ENCODE measurements around the gene CCNF. TPM values are rescaled to one million over a fixed set of nuclear protein-coding genes. Genes with fewer than 3 reads are reported as not detected.
A peak's percentile ranks its signal among the peaks of the same experiment; 100 is the strongest.
"Not testable (repeated sequence)": the region's sequence is repeated elsewhere in the genome, so short reads cannot be mapped to it uniquely, and the experiment has no call there.

The CCNF gene, protein sequence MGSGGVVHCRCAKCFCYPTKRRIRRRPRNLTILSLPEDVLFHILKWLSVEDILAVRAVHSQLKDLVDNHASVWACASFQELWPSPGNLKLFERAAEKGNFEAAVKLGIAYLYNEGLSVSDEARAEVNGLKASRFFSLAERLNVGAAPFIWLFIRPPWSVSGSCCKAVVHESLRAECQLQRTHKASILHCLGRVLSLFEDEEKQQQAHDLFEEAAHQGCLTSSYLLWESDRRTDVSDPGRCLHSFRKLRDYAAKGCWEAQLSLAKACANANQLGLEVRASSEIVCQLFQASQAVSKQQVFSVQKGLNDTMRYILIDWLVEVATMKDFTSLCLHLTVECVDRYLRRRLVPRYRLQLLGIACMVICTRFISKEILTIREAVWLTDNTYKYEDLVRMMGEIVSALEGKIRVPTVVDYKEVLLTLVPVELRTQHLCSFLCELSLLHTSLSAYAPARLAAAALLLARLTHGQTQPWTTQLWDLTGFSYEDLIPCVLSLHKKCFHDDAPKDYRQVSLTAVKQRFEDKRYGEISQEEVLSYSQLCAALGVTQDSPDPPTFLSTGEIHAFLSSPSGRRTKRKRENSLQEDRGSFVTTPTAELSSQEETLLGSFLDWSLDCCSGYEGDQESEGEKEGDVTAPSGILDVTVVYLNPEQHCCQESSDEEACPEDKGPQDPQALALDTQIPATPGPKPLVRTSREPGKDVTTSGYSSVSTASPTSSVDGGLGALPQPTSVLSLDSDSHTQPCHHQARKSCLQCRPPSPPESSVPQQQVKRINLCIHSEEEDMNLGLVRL
- 1 to 10 TPM; 1.3 to 2.9 (median 2.5) TPM for total RNA-seq

DNA sequence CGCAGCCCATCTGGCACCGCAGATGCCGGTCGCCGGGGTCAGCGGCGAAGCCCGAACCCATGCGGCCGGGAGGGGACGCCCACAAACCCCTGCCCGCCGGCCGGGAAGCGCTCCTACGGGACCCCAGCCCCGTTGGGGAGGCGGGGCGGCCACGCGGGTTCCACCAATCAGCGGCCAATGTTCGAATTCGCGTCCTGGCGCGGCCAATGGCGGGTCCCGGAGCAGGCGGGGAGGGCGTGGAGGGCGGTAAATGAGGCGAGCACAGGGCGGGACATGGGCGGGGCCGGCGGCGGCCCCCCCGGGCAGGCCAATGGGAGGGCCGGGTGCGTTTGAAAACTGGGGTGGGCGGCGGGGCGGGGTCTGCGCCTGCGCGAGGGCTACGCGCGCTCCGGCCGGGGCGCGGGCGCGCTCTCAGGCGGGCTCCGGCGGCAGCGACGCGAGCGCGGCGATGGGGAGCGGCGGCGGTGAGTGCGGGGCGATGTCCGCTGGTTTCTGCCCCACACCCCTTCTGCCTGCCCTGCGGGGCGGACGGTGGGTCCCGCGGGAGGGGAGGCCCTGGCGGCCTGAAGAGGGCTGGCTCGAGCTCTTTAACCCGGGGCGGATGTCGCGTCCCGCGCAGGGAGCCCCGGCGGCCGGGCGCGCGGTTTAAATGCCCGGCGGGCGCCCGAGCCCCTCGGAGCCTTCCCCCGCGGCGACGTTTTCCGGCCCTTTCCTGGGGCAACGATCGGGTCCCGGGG lies at the start of gene CCNF:
Gene CCNF (plus strand): TSS at position 414 of the 737 bp plus-strand sequence. CDS start 35 bp downstream, at position 449.
- TF ChIP-seq, protein P1, sequence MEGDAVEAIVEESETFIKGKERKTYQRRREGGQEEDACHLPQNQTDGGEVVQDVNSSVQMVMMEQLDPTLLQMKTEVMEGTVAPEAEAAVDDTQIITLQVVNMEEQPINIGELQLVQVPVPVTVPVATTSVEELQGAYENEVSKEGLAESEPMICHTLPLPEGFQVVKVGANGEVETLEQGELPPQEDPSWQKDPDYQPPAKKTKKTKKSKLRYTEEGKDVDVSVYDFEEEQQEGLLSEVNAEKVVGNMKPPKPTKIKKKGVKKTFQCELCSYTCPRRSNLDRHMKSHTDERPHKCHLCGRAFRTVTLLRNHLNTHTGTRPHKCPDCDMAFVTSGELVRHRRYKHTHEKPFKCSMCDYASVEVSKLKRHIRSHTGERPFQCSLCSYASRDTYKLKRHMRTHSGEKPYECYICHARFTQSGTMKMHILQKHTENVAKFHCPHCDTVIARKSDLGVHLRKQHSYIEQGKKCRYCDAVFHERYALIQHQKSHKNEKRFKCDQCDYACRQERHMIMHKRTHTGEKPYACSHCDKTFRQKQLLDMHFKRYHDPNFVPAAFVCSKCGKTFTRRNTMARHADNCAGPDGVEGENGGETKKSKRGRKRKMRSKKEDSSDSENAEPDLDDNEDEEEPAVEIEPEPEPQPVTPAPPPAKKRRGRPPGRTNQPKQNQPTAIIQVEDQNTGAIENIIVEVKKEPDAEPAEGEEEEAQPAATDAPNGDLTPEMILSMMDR (IDR thresholded peaks at IDR 0.05): no peak
- ATAC-seq (ENCODE audit: low FRiP score) (peak; percentile 98), DNase-seq (ENCODE audit: low spot score) (peak; percentile 91)

DNA sequence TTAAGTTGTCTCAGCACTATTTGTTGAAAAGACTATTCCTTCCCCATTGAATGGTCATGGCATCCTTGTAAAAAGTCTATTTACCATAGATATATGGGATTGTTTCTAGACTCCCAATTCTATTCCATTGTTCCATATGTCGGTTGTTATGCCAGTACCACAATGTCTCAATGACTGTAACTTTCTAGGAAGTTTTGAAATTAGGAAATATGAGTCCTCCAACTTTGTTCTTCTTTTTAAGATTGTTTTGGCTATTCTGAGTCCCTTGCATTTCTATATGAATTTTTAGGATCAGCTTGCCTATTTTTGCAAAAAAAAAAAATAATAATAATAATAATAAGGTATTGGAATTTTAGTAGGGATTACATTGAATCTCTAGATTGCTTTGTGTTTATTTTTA lies 45.7 kb upstream of the CCNF start:
- no peak for DNase-seq (ENCODE audit: low spot score)

DNA sequence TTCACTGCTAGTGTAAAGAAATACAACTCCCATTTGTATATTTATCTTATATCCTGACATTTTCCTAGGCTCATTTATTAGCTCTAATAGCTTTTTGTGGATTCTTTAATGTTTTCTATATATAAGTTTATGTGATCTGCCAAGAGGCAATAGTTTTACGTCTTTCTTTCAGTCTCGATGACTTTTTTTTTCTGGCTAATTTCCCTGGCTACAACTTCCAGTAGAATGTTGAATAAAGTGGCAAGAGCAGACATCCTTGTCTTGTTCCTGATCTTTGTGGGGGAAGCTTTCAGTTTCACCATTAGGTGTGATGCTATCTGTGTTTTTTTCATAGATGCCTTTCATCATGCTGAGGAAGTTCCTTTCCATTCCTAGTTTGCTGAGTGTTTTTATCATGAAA lies 44.8 kb upstream of the CCNF start:
- DNase-seq (ENCODE audit: low spot score) (no peak), ATAC-seq (ENCODE audit: low FRiP score) (no peak)
- TF ChIP-seq, protein P1 (IDR thresholded peaks at IDR 0.05): no peak

More for the DNA sequence above, 45.7 kb upstream of the CCNF start:
- ATAC-seq (ENCODE audit: low FRiP score): no peak
- TF ChIP-seq, protein P1 (IDR thresholded peaks at IDR 0.05): no peak

DNA sequence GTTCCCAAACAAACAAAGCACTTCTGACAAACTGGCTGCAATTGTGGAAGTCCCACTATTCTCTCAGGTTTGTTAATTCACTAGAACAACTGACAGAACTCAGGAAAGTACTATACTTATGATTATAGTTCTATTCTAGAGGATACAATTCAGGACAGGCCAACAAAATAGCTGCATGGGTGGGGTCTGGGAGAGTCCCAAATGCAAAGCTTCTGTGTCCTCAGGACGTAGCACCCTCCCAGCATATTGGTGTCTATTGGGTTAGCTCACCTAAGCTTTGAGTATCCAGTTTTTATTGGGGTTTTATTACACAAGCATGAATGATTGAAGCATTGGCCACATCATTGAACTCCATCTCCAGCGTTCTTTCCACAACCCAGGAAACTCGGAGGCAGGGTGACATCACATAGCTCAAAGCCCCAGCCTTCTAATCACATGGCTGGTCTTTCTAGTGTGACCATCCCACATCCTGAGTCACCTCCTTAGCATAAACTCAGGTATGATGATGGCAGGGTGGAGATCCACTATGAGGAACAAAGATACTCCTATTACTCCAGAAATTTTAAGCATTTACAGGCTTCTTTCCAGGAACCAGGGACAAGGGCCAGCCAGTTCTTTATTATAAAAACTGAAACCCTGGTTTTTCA lies 43.9 kb upstream of the CCNF start:
- DNase-seq (ENCODE audit: low spot score): no peak
- TF ChIP-seq, protein P1 (IDR thresholded peaks at IDR 0.05): no peak
- no peak for ATAC-seq (ENCODE audit: low FRiP score)

DNA sequence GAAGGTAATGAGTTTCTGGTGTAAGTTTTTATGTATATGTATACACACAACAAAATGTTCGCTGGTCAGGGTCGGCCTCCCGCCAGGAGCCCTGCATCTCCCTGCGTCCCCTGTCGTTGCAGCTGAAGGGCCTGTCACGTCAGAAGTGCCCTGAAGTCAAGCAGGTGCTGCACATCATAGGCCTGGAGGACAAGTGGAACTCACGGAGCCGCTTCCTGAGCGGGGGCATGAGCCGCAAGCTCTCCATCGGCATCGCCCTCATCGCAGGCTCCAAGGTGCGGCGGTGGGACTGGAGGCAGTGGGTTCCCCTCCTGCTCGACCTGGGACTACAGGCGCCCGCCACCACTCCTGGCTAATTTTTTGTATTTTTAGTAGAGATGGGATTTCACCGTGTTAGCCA lies 43.3 kb upstream of the CCNF start:
- ATAC-seq (ENCODE audit: low FRiP score); DNase-seq (ENCODE audit: low spot score): not testable (repeated sequence)

DNA sequence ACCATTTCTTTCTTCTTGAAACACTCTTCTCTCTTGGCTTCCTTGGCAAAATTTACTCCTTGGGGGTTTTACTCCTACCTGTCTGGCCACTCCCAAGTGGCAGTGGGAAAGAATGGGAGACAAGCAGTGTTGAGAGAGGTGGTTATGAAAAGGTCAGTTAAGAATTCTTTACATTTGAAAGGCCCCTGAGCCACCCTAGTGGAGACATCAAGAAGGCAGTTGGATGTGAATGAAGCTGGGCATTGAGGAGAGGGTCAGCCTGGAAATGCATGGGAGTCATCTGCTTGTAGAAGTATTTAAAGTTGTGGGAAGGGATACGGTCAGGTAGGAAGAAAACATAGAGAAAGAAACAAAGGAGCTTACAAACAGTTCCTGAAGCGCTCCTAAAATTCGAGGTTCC lies 42.3 kb upstream of the CCNF start:
- DNase-seq (ENCODE audit: low spot score) (no peak), ATAC-seq (ENCODE audit: low FRiP score) (no peak)
- TF ChIP-seq, protein P1 (IDR thresholded peaks at IDR 0.05): no peak
